GM21360 (cell line): ENCODE data around the gene CYP2E1.
"Not testable (repeated sequence)": the region's sequence is repeated elsewhere in the genome, so short reads cannot be mapped to it uniquely, and the experiment has no call there.

Experiments
- ATAC-seq: cut with Tn5 transposase; IDR thresholded peaks from one replicate; pipeline ENCODE4 v1.9.1; 2021; ENCODE audit warnings: mild to moderate bottlenecking, moderate library complexity; ENCODE audit not compliant: unreplicated experiment

Gene CYP2E1

DNA sequence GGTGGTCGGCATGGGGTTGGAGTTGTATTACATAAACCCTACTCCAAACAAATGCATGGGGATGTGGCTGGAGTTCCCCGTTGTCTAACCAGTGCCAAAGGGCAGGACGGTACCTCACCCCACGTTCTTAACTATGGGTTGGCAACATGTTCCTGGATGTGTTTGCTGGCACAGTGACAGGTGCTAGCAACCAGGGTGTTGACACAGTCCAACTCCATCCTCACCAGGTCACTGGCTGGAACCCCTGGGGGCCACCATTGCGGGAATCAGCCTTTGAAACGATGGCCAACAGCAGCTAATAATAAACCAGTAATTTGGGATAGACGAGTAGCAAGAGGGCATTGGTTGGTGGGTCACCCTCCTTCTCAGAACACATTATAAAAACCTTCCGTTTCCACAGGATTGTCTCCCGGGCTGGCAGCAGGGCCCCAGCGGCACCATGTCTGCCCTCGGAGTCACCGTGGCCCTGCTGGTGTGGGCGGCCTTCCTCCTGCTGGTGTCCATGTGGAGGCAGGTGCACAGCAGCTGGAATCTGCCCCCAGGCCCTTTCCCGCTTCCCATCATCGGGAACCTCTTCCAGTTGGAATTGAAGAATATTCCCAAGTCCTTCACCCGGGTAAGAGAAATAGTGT lies at the start of gene CYP2E1:
Gene CYP2E1 (plus strand): TSS at position 407 of the 632 bp plus-strand sequence. CDS start 33 bp downstream, at position 440.
- no peak for ATAC-seq

DNA sequence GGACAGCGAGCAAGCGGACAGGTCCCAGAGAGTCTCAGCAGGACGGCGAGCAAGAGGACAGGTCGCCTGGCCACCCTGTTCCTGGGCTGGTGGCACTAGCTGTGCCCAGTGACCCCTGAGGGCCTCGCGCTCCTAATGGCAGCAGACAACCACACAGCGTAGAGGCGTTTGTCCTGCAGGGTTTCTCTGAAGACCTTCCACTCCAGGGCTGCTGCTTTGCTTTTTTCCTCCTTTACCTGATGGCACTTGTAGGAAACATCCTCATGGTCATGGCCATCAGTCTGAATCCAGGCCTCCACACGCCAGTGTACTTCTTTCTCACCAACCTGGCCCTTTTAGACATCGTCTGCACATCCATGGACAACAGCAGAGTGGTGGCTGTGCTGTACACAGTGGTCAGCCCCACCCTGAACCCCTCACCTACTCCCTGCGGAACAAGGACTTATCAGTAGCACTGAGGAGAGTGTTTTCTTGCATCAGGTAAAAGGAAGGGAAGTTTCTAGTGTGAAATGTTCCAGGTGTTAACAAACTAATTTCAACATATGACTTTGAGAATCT lies 46.0 kb upstream of the CYP2E1 start:
- no peak for ATAC-seq

DNA sequence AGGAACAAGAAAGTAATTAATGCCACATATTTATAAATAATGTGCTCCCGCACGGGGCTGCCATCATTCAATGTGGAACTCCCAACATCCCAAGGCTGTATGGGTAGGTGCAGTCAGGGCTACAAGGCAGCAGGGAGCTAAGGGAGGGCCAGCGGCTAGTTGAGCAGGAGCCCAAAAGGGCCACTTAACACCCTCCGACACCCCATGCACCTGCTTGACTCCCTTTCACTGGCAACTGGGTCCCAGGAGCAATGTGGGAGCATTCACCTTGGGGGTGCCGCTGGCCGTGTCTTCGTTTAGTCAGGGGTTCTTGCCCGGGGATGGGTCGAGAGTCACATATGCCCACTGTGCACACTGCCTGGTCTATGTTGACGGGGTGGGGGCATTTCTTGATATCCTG lies 45.5 kb upstream of the CYP2E1 start:
- ATAC-seq: no peak

DNA sequence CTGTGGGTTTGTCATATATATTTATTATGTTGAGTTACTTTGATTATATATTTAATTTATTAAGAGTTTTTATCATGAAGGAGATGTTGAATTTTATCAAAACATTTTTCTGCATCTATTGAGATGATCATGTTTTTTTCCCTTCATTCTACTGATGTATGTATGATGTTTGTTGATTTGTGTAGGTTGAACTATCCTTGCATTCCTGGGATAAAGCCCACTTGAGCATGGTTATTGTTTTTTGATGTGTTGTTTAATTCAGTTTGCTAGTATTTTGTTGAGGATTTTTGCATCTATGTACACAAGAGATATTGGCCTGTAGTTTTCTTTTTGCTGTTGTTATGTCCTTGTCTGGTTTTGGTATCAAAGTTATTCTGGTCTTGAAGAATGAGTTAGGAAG lies 42.3 kb upstream of the CYP2E1 start:
- no peak for ATAC-seq

DNA sequence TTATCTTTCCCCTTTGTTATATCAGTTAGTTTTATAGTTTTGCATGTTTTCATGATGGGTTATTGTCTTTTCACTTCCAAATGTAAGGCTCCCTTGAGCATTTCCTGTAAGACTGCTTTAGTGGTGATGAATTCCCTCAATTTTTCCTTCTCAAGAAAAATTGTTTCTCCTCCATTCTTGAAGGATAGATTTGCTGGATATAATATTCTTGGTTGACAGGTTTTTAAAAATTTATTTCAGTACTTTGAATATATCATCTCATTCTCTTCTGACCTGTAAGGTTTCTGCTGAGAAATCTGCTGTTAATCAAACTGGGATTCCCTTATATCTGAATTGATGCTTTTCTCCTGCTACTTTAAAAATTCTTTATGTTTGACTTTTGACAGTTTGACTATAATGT lies 40.1 kb upstream of the CYP2E1 start:
- ATAC-seq: no peak

DNA sequence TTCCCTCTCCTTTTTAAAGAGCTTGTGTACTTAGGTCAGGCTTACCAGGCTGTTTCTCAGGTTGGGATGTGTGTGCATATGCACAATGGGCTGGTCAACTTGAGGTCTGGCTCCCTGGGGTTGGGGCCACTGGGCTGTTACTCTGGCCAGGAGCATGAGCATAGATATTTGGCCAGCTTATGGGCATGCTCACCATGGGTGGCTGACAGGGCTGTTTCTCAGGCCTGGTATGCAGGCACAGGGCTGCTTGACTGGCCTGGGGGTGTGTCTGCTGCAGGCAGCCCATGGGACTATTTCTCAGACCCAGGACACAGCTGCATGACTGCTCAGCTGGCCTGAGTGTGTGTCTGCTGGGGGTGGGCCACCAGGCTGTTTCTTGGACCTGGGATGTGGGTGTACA lies 38.8 kb upstream of the CYP2E1 start:
- no peak for ATAC-seq

DNA sequence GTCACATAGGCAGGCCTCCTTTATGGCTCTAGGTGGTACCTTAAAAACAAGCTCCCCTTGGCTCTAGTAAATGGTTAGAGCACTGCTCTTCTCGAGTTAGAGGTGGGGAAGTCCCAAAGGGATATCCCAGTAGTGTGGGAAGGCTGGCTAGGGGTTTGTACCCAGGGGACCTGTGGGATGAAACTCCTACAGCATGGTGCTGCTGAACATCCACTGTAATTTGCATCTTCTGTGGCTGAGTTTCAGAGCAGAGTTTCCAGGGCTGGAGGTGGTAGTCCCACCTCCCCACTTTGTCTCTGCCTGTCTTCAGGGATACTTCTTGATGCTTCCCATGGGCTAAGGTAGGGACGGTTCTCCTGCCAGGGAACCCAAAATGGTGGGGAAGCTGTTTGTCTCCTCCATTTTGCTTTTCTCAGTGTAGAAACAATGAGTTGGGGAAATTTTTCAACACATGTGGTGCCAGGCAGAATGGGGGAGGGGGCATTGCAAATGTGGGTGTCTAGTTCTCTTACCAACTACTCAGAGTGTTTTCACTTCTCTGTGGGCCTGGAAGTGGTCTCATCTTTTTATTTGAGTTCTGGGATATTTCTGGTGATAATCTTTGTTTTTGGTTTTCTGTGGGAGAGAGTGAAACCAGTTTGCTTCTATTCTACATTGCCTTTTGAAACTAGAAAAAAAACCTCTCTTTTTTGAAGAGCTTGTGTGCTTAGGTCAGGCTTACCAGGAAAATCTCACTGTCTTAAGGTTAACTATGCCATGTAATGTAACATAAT lies 37.2 kb upstream of the CYP2E1 start:
- peak; percentile 69 for ATAC-seq

DNA sequence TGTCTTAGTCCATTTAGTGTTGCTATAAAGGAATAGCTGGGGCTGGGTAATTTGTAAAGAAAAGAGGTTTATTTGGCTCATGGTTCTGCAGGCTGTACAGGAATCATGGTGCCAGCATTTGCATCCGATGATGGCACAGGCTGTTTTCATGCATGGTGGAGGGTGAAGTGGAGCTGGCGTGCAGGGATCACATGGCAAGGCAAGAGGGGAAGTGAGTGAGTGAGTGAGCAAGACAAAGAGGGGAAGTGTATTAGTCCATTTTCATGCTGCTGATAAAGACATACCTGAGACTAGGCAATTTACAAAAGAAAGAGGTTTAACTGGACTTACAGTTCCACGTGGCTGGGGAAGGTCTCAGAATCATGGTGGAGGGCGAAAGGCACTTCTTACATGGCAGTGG lies 33.6 kb upstream of the CYP2E1 start:
- not testable (repeated sequence) for ATAC-seq

DNA sequence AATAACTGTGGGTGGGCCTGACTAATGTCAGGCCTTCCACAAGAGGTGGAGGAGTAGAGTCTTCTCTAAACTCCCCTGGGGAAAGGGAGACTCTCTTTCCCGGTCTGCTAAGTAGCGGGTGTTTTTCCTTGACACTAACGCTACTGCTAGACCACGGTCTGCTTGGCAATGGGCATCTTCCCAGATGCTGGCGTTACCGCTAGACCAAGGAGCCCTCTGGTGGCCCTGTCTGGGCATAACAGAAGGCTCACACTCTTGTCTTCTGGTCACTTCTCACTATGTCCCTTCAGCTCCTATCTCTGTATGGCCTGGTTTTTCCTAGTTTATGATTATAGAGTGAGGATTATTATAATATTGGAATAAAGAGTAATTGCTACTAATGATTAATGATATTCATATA lies 29.8 kb upstream of the CYP2E1 start:
- not testable (repeated sequence) for ATAC-seq

DNA sequence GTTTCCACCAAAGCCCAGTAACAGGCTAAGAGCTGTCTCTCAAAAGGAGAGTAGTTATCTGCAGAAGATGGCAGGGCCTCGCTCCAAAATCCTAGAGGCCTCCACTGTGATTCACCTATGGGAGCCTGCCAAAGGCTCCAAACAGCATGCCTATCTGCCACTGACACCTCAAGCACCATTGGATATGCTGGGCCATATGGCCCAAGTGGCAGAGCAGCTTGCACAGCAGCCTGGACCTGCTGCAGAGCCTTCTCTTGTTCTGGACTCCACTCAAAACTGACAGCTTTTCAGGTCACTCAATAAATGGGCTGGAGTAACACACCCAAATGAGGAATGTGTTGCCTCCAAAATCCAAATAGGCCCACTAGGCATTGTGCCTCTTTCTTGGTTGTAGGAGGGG lies 28.0 kb upstream of the CYP2E1 start:
- ATAC-seq: not testable (repeated sequence)

DNA sequence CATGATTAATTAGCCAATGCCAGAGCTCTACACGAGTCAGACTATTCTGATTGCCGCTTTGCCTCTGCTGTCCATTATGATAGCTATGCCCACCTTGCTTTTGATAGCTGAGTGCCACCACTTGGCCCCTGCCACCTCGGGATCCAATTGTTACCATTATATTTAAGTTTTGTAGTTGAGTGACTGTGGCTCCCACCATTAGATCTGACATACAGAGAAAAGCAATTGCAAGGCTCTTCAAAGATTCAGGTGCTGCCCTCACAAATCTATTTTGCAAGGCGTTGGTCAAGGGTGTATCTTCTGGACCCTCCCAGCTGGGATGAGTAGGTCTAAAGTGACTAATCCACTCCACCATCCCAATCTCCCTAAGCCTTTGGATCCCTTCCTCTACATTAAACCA lies 26.3 kb upstream of the CYP2E1 start:
- not testable (repeated sequence) for ATAC-seq

DNA sequence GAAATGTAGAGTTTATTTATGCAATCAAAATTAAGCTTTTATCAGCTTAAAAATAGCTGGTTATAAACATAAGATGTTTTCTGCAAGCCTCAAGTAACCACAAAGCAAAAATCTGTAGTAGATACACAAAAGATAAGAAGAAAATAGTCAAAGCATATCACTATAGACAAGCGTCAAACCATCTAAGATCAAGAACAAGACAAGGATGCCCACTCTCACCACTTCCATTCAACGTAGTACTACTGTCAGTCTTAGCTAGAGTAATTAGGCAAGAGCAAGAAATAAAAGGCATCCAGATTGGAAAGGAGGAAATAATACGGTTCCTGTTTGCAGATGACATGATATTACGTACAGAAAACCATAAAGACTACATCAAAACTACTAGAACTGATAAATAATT lies 17.5 kb upstream of the CYP2E1 start:
- ATAC-seq: no peak

DNA sequence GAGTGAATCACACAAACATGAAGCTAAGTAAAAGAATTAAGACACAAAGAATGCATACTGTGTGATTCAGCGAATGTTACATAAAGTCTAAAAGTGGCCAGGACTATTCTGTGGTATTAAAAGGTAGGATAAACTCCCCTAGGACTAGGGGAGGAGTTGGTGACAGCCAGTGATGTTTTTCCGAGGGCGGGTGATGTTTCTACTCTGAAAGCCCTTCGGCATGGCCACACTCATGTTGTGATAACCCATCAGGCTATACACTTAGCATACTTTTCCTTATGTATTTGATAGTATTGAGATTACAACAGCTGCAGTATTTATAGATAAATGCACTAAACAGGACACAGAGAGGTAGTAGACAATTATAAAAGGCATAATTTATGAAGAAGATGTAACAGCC lies 15.8 kb upstream of the CYP2E1 start:
- ATAC-seq: no peak

DNA sequence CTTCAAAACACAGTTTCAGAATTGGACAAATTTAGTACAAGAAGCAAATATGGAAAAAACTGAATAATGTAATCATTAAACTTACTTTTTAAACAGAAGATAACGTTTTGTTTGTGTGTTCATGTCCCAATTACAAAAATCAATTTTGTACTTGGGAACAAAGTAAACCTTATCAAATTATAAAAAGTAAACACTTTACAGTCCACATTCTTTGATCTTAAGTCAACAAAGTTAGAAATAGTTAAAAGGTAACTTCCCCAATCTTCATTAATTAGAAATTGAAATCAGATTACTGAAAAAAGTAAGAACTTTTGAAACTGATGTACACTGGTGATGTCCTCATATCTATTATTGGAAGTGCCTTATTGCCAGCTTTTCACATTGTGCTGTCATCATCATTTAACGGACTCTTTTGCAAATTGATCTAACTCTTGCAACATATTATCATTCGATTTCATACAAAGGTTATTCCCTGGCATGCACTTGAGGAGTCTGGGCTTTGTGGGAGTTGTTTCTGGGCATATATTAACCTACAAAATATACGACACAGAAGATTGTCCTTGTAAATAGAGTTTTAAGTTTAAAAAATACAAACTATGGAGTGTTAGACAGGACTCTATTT lies 15.1 kb upstream of the CYP2E1 start:
- no peak for ATAC-seq

DNA sequence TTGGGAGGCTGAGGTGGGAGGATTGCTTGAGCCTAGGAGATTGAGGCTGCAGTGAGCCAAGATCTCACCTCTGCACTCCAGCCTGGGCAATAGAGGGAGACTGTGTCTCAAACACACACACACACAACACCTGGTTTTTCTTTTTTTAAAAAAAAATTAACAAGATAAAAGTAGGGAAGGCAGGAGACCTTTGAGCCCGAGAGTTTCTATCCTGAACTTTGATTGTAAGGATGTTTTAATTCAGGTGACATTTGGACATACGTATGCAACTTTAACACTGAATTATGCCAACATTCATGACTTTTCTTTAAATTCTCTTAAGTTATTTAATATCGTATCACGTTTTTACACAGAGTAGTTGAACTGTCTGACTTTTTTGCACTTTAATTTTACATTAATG lies 11.7 kb upstream of the CYP2E1 start:
- ATAC-seq: no peak

DNA sequence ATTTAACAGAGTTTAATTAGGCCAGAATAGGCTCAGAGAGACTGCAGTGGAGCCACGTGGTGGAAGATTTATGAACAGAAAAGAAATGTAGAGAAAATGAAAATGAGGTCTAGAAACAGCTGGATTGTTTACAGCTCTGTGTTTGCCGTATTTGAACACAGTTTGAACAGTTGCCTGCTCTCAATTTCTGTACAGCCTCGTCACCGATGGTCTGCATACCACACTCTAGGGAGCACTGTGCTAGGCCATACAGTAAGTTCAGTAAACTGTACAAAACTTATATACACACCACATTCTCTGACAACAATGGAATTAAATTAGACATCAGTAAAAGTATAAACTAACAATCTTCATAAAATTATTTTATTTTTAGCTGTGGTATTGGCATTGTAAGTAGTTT lies 11.1 kb upstream of the CYP2E1 start:
- no peak for ATAC-seq

DNA sequence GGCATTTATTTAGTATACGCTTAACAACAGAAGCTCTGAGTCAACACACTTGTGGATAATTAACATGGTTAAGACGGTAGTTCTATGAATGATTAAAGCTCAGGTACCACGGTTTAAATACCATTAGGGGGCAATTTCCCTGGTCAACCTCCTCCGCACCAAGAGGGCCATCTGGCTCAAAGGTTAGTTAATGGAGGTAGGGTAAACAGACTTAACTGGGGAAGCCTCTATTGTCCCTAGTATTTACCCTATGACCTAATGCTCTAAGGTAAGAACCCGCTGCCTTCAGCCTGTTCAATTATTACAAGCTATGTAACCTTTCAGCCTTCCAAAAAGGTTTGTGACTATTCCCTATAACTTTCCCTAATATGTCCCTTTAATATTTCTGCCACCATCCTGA lies 8.6 kb upstream of the CYP2E1 start:
- ATAC-seq: not testable (repeated sequence)

DNA sequence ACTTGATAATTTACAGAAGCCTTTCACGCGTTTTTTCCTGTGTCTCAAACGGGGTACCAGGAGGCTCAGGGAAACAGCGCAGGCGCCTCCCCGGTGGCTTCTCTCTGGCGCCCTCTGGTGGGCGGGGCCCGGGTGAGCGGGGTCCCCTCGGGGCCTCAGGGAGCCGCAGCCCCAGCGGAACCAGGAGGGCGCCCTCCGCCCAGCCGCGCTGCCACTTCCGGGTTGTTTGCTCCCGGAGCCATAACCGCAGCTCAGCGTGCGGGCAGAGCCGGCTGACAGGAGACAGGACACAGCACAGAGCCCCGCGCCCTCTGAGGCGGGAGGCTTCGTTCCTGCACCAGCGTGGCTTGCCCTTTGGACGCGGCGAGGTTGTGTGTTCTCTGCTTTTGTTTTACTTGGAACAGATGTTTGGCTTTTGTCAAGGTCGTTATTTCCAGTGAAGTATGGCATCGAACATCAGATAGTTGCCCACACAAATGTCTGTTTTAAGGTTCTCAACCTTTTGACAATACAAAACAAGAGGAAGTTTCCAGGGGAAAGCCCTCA lies 6.9 kb upstream of the CYP2E1 start:
- ATAC-seq: peak; percentile 98

DNA sequence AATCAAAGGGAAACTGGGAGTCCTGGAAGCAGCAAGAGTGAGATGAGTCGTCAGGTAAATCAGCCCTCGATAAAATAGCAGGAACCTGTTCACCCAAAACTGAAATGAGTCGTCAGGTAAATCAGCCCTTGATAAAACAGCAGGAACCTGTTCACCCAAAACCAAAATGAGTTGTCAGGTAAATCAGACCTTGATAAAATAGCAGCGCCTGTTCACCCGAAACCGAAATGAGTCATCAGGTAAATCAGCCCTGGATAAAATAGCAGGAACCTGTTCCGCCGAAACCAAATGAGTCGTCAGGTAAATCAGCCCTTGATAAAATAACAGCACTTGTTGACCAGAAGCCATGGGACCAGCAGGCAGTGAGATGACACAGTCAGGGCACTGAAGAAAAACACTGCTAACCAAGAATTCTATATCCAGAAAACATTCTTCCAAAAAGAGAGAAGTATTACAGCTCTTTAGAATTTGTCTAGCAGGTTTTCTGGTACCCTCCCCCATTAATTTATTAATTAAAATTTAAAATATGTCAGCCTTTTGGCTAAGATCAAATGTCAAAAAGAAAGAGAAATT lies 3.4 kb upstream of the CYP2E1 start:
- ATAC-seq: no peak

DNA sequence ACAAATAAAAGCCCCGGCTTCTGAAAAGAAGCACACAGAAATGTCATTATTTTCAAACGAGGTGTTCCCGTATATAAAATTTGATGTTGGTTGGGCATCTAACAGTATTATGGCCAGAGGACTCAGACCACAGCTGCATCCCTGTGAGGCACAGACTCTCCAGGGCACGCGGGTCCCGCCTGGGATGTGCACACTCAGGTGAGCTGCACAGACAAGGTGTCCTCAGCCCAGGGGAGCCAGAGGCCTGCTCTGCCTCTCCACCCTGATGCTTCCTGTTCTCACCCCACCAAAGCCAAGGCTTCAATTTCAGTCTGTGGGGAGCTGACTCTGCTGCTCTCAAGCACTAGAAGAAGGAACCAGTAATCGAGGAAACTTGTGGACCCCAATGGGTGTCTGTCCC lies 1.7 kb upstream of the CYP2E1 start:
- ATAC-seq: no peak

DNA sequence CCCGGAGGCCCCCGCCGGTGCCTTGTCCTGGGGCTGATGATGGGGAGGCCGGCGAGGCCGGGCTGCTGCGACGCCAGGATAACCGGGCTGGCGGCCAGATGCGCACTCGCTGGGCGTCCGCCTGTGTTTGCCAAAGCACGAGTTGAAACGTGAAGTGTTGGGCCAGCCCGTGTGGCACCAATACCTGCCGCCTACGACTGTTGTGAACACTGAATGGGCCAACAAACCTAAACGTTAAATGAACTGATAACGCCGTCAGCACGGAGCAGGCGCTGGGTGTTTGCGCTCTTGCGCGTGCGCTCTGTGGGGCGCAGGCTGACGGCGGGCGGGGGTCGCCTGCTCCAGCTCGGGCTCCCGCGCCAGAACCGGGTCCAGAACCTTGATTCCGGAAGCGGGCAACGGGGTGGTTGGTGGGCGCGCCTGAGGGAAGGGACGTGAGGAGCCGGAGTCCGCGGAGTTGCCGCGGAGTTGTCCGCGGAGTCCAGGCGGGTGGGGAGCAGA lies 658 bp downstream of the CYP2E1 start:
- ATAC-seq: no peak
